GM19035 (cell line): ENCODE results near the gene EXD3.
"Not testable (repeated sequence)": the region's sequence is repeated elsewhere in the genome, so short reads cannot be mapped to it uniquely, and the experiment has no call there.

ENCODE experiments used
- ATAC-seq: cut with Tn5 transposase; IDR thresholded peaks from one replicate; pipeline ENCODE4 v1.9.1; 2021; ENCODE audit not compliant: unreplicated experiment

EXD3 gene

DNA sequence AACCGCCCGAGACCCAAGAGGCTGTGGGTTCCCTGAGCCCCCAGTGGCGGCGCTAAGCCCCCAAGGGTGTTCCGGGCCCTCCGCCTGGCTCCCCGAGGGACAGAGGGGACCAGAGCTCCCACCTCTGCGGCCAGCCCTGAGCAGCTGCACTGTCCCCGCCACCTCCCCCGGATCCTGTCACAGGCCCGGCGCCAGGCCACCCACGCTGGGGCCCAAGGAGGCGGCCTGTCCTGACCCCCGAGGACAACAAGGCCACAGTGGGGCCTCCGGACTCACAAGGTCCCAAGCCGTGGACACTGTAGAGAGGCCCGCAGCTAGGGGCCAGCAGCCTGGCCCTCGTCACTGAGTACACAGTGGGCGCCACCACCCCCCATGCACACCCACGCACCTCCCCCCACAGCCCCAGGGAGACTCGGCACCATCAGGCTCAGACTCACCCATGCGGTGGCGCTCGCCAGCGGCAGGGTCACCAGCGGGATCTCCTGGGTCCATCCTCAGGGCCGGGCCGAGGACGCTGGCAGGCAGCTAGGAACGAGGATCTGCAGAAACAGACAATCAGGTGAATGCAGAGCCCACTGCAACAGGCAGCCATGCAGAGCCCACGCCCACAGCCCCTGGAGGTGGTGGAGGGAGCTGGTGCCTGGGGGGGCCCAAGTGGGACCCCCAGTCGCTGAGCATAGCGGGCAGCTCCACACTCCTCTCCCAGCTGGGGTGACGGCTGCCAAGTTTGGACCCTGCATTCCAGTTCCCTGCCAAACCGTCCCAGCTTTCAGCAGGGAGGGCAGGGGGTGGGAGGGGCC is 27.9 kb downstream of the EXD3 start:
- no peak for ATAC-seq

DNA sequence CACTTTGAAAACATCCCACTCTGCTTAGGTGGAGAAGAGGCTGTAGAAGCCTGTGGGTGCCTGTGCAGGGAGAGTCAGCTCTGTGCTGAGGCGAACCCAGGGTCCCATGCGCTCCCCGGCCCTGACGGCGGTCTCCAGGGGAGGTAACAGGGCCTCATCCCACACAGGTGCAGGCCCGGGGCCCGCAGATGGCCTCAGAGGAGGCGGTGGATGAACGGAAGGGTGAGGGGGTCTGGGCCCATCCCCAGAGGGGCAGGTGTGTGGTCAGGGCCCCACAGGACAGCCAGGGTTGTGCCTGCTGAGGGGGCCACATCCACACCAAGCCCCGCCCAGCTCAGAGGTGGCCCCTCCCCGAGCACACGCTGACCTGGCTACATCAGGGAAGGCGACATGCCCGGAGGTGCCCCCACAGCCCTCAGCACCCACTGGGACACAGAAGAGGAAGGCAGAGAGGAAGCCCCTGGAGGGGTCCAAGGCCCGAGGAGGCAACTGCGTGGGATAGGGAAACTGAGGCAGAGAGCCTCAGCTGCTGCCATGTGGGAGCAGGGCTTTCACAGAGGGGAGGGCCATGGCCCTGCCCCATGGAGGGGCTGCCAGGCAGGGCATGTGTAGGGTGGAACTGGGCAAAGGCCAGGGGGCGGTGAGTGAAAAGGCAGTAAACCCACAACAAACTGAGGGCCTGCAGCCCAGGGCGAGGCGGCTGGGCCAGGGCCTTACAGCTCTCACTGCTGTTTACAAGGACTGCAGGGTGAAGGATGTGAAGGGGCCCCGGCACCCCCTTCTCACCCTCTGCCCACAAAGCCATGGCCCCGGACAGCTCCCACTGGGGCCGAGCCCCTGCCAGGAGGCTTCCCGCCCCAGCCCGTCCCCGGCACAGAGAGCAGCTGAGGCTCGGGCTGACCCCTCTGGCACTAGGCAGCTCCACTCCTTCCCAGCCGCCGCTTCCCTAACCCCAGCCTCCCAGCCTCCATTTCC is 29.5 kb downstream of the EXD3 start:
- ATAC-seq: no peak

DNA sequence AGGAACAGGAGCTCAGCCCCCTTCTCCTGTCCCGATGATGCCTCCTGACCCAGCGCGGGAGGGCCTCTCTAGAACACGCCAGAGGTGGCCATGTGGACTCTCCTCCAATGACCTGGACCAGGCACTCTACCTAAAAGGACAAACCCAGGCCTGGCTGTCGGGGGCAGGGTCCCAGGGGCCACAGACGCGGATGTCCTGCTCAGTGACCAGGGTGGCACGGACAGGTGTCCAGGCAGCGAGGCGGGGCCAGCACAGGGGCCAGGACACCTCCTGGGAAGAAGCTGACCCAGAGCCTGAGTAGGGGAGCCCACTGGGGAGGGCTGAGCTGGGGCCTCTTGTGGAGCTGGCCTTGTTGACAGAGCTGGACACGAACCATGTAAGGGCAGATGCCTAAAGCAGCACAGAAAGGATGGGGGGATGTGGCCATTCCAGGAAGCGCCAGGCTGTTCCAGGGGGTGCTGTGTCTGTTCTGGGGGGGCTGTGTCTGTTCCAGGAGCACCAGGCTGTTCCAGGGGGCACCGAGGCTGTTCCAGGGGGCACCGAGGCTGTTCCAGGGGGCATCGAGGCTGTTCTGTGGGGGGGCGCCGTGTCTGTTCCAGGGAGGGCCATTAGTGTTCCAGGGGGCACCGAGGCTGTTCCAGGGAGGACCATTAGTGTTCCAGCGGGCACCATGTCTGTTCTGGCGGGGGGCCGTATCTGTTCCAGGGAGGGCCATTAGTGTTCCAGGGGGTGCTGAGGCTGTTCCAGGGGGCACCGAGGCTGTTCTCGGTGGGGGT is 30.5 kb downstream of the EXD3 start:
- no peak for ATAC-seq

DNA sequence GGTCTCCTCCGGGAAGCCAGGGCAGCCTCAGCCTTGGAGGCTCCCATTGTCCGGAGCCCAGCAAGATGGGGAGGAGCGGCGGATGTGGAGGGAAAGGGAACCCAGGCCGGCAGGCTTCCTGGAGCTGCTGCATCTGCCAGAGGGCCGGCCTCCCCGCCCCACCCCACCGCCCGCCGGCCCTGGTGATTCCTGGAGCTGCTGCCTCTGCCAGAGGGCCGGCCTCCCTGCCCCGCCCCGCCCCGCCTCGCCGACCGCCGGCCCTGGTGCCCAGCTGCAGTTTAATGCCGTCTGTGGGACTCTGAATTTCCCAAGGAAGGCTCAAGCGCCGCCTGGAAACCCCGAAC is 31.6 kb downstream of the EXD3 start:
- ATAC-seq: no peak

DNA sequence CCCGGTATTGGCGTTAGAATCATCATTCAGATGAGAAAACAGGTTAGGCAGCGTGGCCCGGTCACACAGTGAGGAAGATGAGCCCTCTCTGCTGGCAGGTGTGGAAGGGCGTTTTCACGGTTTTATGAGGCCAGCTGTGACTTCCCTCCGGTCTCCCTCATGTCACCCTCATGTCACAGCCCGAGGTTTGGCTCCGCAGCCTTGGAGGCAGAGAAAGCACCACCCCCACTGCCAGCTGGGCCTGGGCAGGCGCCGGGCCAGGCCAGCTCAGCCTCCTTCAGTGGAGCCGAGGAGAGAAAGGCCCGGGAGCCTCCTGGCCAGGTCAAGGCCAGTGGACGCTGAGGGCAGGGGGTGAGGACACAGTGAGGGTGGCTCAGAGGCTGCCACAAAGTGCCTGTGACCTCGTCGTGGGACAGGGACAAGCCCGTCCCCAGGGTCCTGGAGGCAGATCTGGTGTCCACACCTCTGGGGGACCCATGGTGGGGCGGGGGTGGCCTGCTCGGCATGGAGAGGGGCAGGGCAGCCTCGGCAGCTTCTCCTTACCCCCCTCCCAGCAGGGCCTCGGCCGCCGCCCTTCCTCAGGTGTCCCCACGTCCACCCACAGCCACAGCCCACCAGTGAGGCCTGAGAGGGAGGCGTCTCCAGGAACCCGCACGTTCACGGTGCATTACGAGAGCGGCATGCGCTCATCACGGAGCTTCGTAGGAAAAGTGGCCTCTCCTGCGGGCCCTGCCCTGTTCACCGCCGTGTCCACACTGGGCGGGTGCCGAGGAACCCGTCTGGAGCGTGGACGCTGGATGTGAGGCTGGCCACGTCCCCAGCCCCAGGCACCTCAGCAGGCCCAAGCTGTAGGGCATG is 32.2 kb downstream of the EXD3 start:
- ATAC-seq: no peak

DNA sequence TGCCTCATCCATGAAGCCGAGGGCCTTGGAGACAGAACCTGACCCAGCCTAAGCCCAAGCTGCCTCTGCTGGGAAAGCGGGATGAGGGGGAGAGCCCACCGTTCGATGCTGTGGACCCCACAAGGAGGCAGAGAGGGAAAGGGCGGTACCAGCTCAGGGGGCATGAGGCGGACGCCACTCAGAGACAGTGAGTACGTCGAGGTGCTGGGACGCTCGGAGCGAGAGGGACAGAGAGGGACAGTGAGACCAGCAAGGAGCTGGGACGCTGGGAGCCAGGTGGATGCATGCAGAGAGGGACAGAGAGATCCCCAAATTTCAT is 33.6 kb downstream of the EXD3 start:
- ATAC-seq: no peak

DNA sequence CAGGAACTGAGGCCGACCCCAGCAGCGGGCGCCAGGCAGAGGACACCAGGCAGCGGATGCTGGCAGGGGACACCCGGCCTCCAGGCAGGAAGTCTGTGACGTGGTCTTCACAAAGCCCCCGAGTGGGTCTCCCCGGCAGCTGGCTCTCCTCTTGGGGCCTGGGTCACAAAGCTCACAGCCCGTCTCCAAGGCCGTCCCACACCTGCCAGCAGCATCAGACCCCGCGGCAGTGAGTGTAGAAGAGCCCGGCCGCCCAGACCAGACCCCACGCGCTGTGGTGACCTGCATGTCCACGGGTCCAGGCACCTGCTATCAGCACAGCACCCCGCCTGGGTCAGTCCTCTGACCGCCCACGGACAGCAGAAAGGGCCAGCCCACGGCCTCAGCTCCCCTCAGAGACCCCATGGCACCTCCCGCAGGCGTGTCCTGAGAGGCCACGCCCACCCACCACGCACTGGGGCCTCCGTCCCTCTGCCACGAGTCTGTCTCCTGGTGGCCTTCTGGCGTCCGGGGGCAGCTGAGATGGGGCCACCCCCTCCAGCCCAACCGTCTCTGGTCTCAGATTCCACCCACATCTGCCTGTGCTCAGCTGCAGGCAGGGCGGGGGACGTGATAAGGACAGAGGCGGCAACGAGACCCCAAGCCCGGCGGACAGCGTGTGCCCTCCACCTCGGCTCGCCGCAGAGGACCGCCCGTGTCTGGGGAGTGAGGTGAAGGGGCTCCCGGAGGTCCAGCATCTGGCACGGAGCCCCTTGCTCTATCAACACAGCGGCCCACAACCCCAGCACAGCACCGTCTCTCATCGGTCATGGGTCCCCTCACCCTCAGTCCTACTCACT is 34.2 kb downstream of the EXD3 start:
- ATAC-seq: no peak

DNA sequence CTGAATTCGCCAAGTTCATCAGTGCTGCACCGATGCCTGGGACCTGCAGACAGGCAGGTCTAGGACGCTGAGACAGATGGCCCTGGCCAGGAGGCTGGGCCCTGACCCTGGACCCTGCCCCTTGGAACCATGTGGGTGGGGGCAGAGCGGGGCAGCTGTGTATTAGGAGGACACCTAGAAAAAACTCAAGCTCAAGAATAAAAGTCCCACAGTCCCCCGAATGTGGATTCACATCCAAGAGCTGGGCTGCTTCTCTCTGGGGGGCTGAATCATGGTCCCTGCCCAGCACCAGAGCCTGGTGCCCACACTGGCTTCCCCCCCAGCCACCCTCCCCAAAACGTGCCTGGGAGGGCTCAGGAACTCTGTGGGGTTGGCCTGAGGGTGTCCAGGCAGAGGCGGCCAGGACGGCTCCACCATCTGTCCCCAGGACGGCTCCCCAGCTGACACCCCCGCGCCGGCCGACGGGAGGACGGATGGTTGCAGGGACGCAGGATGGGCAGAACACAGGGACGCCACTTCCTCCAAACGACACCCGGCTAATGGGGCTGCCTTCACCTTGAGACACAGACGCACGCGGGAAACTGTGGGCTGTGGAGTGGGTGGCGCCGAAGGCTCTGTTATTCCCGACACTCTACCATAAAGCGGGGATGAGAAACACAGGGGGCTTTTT is 34.9 kb downstream of the EXD3 start:
- no peak for ATAC-seq

DNA sequence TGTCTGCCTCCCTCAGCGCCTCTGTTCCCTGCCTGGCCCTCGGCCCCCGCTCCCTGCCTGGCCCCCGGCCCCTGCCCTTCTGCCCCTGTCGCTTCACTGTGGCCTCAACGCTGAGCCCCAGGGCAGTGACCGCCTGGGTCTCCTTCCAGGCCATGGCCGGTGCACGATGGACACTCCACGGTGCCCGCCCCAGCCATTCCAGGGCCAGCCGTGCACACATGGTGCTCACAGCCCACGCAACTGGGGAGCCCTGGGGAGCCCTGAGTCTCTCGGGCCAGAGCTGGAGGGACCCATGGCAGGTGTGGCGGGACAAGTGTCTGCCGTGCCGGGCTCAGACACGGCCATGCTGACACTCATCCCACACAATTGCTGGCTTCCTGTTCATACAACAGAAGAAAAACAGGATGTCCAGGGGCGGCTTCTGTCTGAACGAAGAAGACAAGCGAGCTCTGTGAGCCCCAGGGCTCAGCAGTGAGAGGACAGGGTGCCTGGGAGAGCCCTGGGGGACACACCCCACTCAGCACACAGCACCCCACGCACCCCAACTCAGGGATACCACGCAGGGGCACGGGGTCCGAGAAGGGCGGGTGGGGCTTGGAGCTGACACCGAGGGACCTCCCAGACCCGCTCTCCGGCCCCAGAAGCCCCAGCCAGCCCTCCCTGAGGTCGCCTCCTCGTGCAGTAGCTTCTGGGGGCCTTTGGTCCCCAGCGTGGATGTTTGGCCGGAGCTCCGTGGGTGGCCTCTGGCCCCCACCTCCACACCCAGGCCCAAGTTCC is 35.7 kb downstream of the EXD3 start:
- ATAC-seq: no peak

DNA sequence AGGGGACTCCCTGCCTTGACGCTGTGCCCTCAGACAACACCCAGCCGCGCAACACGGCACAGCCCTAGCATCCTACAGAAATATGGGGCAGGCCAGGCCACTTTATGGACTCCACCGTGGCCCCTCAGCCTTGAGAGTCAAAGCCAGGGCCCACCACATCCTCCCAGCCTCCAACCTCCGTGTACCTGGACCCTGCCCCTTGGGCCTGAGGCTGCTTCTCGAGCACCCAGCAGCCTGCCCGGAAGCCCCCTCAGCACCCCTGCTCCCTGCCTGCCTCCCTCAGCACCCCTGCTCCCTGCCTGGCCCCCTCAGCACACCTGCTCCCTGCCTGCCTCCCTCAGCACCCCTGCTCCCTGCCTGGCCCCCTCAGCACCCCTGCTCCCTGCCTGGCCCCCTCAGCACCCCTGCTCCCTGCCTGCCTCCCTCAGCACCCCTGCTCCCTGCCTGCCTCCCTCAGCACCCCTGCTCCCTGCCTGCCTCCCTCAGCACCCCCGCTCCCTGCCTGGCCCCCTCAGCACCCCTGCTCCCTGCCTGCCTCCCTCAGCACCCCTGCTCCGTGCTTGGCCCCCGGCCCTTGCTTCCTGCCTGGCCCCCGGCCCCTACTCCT is 36.4 kb downstream of the EXD3 start:
- ATAC-seq: not testable (repeated sequence)

DNA sequence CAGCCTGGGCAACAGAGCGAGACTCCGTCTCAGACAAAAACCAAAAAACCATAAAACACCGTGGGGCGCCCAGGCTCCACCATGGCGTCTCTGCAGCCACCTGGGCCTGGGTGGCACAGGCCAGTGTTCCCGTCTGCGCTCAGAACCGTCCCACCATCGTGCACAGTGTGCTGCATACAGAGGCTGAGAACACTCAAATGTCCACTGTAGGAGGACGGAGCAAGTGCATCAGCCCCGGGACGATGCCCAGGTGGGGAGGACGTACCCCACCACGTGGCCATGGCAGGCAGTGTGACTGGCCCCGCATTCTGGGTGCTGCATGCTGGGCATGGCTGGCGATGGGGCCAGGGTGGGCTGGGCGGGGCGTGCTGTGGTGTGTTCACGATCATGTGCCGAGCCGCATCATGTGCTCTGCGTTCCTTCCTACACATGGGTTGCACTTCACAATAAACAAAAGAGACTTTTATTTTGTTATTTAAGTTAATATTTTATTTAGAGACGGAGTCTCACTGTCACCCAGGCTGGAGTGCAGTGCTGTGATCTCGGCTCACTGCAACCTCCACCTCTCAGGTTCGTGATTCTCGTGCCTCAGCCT is 37.8 kb downstream of the EXD3 start:
- ATAC-seq: no peak

DNA sequence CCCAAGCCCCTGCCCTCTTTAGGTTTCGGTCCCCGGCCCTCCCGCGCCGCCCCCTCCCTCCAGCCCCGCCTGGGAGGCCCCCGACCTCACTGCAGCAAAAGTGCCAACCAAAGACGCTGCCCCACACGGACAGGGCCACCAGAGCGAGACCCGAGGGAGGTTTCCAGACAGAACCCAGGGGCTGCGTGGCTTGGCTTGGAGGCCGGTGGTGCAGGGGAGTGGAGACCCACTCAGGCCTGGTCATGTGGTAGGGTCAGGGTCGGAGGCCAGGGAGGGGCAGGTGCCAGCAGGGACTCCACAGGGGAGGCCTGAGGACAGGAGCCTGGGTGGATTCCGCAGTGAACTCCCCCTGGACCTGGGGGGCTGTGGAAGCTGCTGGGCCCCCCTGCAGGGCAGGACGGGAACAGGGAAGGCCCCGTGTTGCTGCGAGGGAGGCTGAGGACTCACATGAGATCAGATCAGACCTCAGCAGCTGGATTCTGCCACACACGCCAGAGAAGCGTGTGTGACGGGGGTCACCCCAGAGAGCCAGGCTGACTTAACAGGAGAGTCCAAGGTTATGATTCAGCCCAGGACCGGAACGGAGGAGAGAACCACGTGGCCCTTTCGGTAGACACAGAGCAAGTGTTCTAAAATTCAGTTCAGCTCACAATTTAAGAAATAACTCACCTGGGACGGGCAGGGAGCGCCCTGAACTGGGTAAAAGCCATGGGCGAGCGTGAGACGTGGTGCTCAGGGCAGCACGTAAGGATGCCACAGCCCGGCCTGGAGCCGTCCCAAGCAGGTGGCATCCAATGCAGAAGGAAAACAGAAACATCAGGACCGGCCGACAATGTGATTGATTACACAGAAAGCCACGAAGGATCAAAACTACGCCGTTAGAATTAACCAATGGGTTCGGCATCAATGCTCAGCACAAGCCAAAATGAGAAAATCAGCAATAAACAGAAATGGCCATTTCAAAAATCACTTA is 38.9 kb downstream of the EXD3 start:
- ATAC-seq: no peak

DNA sequence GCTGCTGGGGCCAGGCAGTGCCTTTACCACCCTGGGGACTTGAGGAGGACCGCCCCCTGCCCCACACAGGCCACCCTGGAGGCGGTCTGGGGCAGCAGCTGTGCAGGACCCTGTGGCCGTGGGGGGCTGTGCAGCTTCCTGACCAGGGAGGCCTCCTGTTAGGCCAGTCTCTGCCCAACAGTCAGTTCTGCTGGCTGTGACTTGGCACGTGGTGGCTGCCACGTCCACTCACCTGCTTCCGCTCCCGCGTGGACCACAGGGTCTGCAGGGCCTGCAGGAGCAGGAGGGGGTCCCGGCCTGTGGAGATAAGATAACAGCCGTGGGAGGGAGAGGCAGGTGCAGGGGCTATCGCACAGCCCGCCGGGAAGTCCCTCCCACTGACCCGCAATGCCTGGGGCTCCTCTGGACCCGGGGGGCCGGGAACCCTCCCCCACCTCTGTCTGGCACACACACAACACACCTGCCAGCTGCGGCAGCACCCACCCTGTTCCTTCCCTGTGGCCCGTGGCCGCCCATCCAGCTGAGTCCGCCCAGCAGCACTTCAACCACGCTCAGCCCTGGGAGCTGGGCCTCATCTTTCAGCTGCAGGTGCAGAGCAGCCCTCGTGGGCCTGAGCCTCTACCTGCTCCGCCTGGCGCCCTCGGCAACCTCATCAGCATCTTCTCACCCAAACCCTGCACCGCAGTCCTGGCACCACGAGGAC is 39.7 kb downstream of the EXD3 start:
- ATAC-seq: no peak

DNA sequence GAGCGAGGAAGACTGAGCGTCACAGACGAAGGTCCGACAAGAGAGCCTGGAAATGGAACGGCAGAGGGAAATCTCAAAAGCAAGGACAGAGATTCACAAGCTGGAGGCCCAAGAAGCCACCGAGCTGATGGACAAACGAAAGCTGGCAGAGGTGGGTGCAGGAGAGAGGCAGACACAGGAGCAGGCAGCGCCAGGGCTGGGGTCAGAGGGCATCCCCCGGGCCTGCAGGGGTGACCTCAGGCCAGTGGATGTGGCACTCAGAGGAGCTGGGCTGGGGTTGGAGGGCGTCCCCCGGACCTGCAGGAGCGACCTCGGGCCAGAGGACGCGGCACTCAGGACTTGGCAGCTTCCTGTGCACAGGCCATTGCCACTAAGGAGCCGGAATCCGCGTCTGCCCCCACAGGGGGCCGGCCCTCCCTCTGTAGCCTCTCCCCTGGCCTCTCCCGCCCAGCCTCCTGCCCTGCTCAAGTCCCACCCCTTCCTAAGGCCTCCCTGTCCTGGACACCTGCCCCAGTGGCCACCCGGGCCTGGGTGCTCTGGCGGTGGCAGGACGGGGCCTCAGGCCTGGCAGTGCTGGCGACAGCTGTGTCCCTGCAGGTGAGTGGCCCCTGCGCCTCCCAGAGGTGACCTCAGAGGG is 40.4 kb downstream of the EXD3 start:
- ATAC-seq: no peak
